SKM-1 treated with dmso at 0.1 percent for 144 hours (cell line): ENCODE measurements around the gene DZIP1L.

ENCODE experiments used
- DNase-seq: peaks from one replicate; lab custom pipeline; 2025; ENCODE audit not compliant: unreplicated experiment; lab: John Stamatoyannopoulos, UW

DZIP1L gene

GRCh38 chr3:138042043-138042442 is 73.4 kb downstream of the DZIP1L start:
- no peak for DNase-seq

- no peak for DNase-seq
Observed at GRCh38 chr3:138038725-138039462, 76.5 kb downstream of the DZIP1L start.

GRCh38 chr3:138036572-138036971 is 78.8 kb downstream of the DZIP1L start:
- DNase-seq: peak; percentile 48

- no peak for DNase-seq
Observed at GRCh38 chr3:138034918-138035317, 80.5 kb downstream of the DZIP1L start.

DNA sequence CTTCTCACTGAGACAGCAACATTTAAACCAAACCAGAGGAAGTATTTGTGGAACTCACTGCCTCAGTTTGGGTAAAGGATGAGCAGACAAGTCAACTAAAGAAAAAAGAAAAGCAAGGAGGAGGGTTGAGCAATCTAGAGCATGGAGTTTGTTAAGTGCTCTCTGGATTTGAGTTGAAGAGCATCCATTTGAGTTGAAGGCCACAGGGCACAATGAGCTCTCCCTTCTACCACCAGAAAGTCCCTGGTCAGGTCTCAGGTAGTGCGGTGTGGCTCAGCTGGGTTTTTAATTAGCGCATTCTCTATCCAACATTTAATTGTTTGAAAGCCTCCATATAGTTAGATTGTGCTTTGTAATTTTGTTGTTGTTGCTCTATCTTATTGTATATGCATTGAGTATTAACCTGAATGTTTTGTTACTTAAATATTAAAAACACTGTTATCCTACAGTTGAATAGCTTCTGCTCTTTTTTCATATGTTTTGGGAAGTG is 82.2 kb downstream of the DZIP1L start:
- DNase-seq: no peak

- no peak for DNase-seq
Observed at GRCh38 chr3:138032567-138032966, 82.8 kb downstream of the DZIP1L start.

- DNase-seq: no peak
Observed at GRCh38 chr3:138031536-138031935, 83.9 kb downstream of the DZIP1L start.

DNA sequence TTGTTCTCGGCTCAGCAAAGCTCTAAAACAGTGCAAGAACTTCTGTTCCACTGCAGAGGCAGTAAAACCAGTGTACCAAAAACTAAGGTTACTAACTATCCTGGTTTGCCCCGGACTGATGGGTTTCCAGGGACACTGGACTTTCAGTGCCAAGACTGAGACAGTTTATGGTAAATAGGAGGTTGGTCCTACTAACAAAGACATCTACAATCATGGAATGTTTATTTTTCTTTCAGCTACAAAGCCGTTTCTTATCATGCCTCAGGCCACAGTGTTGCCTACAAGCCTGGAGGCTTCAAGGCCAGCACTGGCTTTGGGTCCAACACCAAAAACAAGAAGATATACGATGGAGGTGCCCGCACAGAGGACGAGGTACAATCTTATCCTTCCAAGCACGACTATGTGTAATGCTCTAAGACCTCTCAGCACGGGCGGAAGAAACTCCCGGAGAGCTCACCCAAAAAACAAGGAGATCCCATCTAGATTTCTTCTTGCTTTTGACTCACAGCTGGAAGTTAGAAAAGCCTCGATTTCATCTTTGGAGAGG is 84.6 kb downstream of the DZIP1L start:
- DNase-seq: no peak

DNA sequence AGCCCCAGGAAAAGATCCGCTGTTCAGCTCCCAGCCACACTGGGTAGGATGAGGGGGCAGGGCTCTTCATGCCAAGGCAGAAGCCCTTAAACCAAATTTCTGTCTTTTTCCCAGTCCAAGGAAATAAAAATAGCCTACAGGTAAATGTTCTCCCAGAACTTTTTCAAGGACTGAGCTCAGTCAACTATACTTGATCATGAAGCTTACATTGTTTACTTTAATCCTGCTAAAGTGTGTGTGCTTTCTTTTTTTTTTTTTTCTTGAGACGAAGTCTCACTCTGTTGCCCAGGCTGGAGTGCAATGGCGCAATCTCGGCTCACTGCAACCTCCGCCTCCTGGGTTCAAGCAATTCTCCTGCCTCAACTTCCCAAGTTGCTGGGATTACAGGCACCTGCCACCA is 87.6 kb downstream of the DZIP1L start:
- no peak for DNase-seq

- DNase-seq: no peak
Observed at GRCh38 chr3:138025553-138025952, 89.9 kb downstream of the DZIP1L start.

DNA sequence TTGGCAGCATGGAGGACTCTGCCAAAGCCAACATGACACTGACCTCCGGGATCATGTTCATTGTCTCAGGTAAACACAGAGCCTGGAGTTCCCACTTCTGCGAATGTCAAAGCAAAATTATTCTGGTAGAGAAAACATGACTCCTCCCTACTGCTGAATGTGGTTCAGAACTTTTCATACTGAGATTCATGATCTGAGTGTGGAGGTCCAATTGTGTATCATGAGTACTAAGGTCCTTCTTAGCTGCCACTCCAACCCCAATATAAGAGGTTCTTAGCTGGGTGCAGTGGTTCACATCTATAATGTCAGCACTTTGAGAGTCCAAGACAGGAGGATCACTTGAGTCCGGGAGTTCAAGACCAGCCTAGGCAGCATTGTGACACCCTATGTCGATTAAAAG is 91.7 kb downstream of the DZIP1L start:
- no peak for DNase-seq

- no peak for DNase-seq
Observed at GRCh38 chr3:138019281-138020069, 95.9 kb downstream of the DZIP1L start.

GRCh38 chr3:138016065-138016464 is 99.3 kb downstream of the DZIP1L start:
- no peak for DNase-seq

- DNase-seq: no peak
Observed at GRCh38 chr3:138012526-138012925, 102.9 kb downstream of the DZIP1L start.
